Neutrophil (primary cell): Measurements from ENCODE around the gene MAP2K5.

Source experiments
- H3K27ac ChIP-seq: fragments of 200-600 bp; sonication (generic); 2 replicates; pipeline ENCODE4 v1.5.1; 2016; ENCODE audit warnings: mild to moderate bottlenecking, moderate library complexity
- H3K27me3 ChIP-seq: fragments of 200-600 bp; sonication (generic); 2 replicates; pipeline ENCODE4 v1.6.0; 2016; ENCODE audit warnings: mild to moderate bottlenecking
- H3K36me3 ChIP-seq: fragments of 200-600 bp; sonication (generic); 2 replicates; pipeline ENCODE4 v1.5.1; 2017
- H3K4me1 ChIP-seq, 2 experiments: fragments of 200-600 bp in 1 of 2; sonication (generic) in 1 of 2; 1 replicate in 1 of 2; 2 replicates in 1 of 2; pipeline versions ENCODE4 v1.5.1 to v1.6.1; 2013 to 2016; ENCODE audit warnings: low read depth in 1 of 2, low read length in 1 of 2, mild to moderate bottlenecking in 1 of 2, moderate library complexity in 1 of 2; ENCODE audit not compliant: control insufficient read depth in 1 of 2, insufficient read depth in 1 of 2
- H3K4me3 ChIP-seq, 2 experiments: fragments of 200-600 bp in 1 of 2; sonication (generic) in 1 of 2; 1 replicate in 1 of 2; 2 replicates in 1 of 2; pipeline ENCODE4 v1.5.1; 2013 to 2016; ENCODE audit warnings: low read depth in 1 of 2, low read length in 1 of 2, mild to moderate bottlenecking in 1 of 2, moderate library complexity in 1 of 2
- H3K9me3 ChIP-seq: fragments of 200-600 bp; sonication (generic); 2 replicates; pipeline ENCODE4 v1.5.1; 2016
- CTCF ChIP-seq: fragments of 200-600 bp; sonication (generic); IDR thresholded peaks from 2 replicates; pipeline ENCODE4 v1.5.1; 2016; ENCODE audit warnings: antibody characterized with exemption

Gene MAP2K5

GRCh38 chr15:67504796-67505195 lies 37.7 kb upstream of the MAP2K5 start:
- no peaks in the 10 kb centered on the region for H3K27me3 ChIP-seq
- no peak overlapping the region for H3K4me3 ChIP-seq
- no peaks in the 10 kb centered on the region for H3K4me1 ChIP-seq
- H3K36me3 ChIP-seq = no peaks in the 10 kb centered on the region
- H3K27ac ChIP-seq = no peak overlapping the region
- no peak for TF ChIP-seq CTCF
- H3K9me3 ChIP-seq = no peaks in the 10 kb centered on the region

GRCh38 chr15:67505675-67506572 lies 36.6 kb upstream of the MAP2K5 start:
- no peaks in the 10 kb centered on the region for H3K36me3 ChIP-seq
- H3K9me3 ChIP-seq = no peaks in the 10 kb centered on the region
- H3K4me3 ChIP-seq = no peak overlapping the region
- no peaks in the 10 kb centered on the region for H3K27me3 ChIP-seq
- H3K4me1 ChIP-seq = no peaks in the 10 kb centered on the region
- no peak overlapping the region for H3K27ac ChIP-seq
- TF ChIP-seq CTCF = no peak

GRCh38 chr15:67506775-67507747 lies 35.4 kb upstream of the MAP2K5 start:
- Histone ChIP-seq H3K27ac (no peak overlapping the region), H3K4me3 (no peak overlapping the region), H3K4me1 (no peaks in the 10 kb centered on the region), H3K27me3 (no peaks in the 10 kb centered on the region), H3K36me3 (no peaks in the 10 kb centered on the region), H3K9me3 (no peaks in the 10 kb centered on the region)
- no peak for TF ChIP-seq CTCF

- H3K27ac ChIP-seq = no peak overlapping the region
- no peaks in the 10 kb centered on the region for H3K9me3 ChIP-seq
- H3K4me1 ChIP-seq = no peaks in the 10 kb centered on the region
- no peaks in the 10 kb centered on the region for H3K36me3 ChIP-seq
- H3K27me3 ChIP-seq = no peaks in the 10 kb centered on the region
- no peak overlapping the region for H3K4me3 ChIP-seq
- no peak for TF ChIP-seq CTCF
These were observed 34.1 kb upstream of the MAP2K5 start for GRCh38 chr15:67508407-67508806.

GRCh38 chr15:67509918-67510317 lies 32.6 kb upstream of the MAP2K5 start:
- no peaks in the 10 kb centered on the region for H3K4me1 ChIP-seq
- H3K36me3 ChIP-seq = no peaks in the 10 kb centered on the region
- H3K27me3 ChIP-seq = no peaks in the 10 kb centered on the region
- H3K9me3 ChIP-seq = no peaks in the 10 kb centered on the region
- H3K4me3 ChIP-seq = no peak overlapping the region
- H3K27ac ChIP-seq = no peak overlapping the region
- TF ChIP-seq CTCF = no peak
